Measurements from ENCODE around the gene LMAN1L. TPM values are rescaled to one million over a fixed set of nuclear protein-coding genes. Genes with fewer than 3 reads are reported as not detected.

LMAN1L gene
- polyA plus RNA-seq, 1 donor (not counting 4 experiments of a cell fraction or from before 2014, with no cell fraction given), result not detected

- FAIRE-seq (peak; percentile 83), DNase-seq (ENCODE audit: low read depth, low spot score) (no peak)
- H3K9me3 ChIP-seq (ENCODE audit: control insufficient read depth, low read depth, low read length), result no peaks in the 10 kb centered on the region
- no peaks in the 10 kb centered on the region for H3K79me2 ChIP-seq (ENCODE audit: control insufficient read depth, insufficient read depth, low read length)
- no peaks in the 10 kb centered on the region for H3K9me1 ChIP-seq (ENCODE audit: control insufficient read depth, extremely low read depth, insufficient read depth, low read length)
- H3K4me2 ChIP-seq (ENCODE audit: control insufficient read depth, extremely low read depth, insufficient read depth, low read depth, low read length), result peak within 1 kb of the TSS; percentile 87
- peak within 1 kb of the TSS; percentile 77 for H3K27ac ChIP-seq (ENCODE audit: control insufficient read depth, insufficient read depth, low read length)
- H3K36me3 ChIP-seq (ENCODE audit: control insufficient read depth in 2 of 2, extremely low read depth in 1 of 2, insufficient read depth in 2 of 2, low read length in 2 of 2), result peaks cover 4 to 15% of the 10 kb centered on the region in 2 experiments
- dilution Hi-C loops (cut with MboI; ENCODE audit: extremely low pct_ligation_motif_present, low sequenced_read_pairs), result no loop called here
- H3K27me3 ChIP-seq (ENCODE audit: control insufficient read depth, extremely low read depth, insufficient read depth, low read length), result no peaks in the 10 kb centered on the region
- H3K4me1 ChIP-seq (ENCODE audit: control insufficient read depth, extremely low read depth, insufficient read depth, low read length), result peaks cover 14% of the 10 kb centered on the region
- H3K9ac ChIP-seq (ENCODE audit: control insufficient read depth, extremely low read depth, insufficient read depth, low read length), result peak within 1 kb of the TSS; percentile 81
- H2AFZ ChIP-seq (ENCODE audit: control insufficient read depth, low read length), result peak within 1 kb of the TSS; percentile 83
- TF ChIP-seq CTCF (optimal IDR thresholded peaks at IDR 0.05 in 1 of 3, IDR thresholded peaks at IDR 0.05 in 1 of 3, conservative IDR thresholded peaks at IDR 0.05 in 1 of 3; ENCODE audit: extremely low read depth in 1 of 3, insufficient read depth in 2 of 3, low read length in 3 of 3) (peak in 2 of 3 experiments; percentile 51 to 69), EZH2 (IDR thresholded peaks at IDR 0.05; ENCODE audit: low read length) (no peak)
- H3K4me3 ChIP-seq (ENCODE audit: control insufficient read depth in 2 of 3, extremely low read depth in 1 of 3, insufficient read depth in 2 of 3, low read depth in 1 of 3, low read length in 3 of 3), result peak within 1 kb of the TSS; percentile 77 to 92 (median 87)
- no peaks in the 10 kb centered on the region for H4K20me1 ChIP-seq (ENCODE audit: control insufficient read depth, extremely low read depth, insufficient read depth, low read length)
These were observed 30.2 kb downstream of the LMAN1L start, which contains the start of gene ULK3 for GRCh38 chr15:74842581-74843444. Gene ULK3 (minus strand): TSS chr15:74843156. CDS start chr15:74843105, 51 bp downstream.

DNA sequence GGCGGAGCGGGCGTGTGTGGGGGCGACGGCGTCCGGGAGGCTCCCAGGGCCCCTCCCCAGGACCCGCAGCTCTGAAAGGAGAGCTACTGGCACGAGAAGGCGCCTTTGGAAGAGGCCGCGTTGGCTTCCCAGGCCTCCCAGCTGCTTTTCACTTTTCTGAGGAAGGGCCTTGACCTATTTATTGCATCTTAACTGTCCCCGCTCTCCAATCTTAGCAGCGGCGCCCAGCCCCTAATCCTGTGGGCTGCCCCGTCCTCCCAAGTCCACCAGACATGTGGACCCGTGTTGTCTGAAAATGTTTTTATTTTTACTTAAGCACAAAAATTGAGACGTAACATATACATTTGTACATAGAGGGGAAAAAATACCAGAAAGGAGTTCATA lies 30.8 kb downstream of the LMAN1L start:
- dilution Hi-C loops (cut with MboI; ENCODE audit: extremely low pct_ligation_motif_present, low sequenced_read_pairs), result no loop called here
- H3K4me1 ChIP-seq (ENCODE audit: control insufficient read depth, extremely low read depth, insufficient read depth, low read length), result peaks cover 14% of the 10 kb centered on the region
- H3K36me3 ChIP-seq (ENCODE audit: control insufficient read depth in 2 of 2, extremely low read depth in 1 of 2, insufficient read depth in 2 of 2, low read length in 2 of 2), result peaks cover 4 to 18% of the 10 kb centered on the region in 2 experiments
- peak overlapping the region; percentile 35 to 87 (median 77) for H3K4me3 ChIP-seq (ENCODE audit: control insufficient read depth in 2 of 3, extremely low read depth in 1 of 3, insufficient read depth in 2 of 3, low read depth in 1 of 3, low read length in 3 of 3)
- H3K27ac ChIP-seq (ENCODE audit: control insufficient read depth, insufficient read depth, low read length), result peak overlapping the region; percentile 77
- no peaks in the 10 kb centered on the region for H3K27me3 ChIP-seq (ENCODE audit: control insufficient read depth, extremely low read depth, insufficient read depth, low read length)
- peak overlapping the region; percentile 40 for H2AFZ ChIP-seq (ENCODE audit: control insufficient read depth, low read length)
- TF ChIP-seq EZH2 (IDR thresholded peaks at IDR 0.05; ENCODE audit: low read length), result no peak
- H3K9ac ChIP-seq (ENCODE audit: control insufficient read depth, extremely low read depth, insufficient read depth, low read length), result peak overlapping the region; percentile 81
- H3K9me1 ChIP-seq (ENCODE audit: control insufficient read depth, extremely low read depth, insufficient read depth, low read length), result no peaks in the 10 kb centered on the region
- H3K9me3 ChIP-seq (ENCODE audit: control insufficient read depth, low read depth, low read length), result no peaks in the 10 kb centered on the region
- H3K79me2 ChIP-seq (ENCODE audit: control insufficient read depth, insufficient read depth, low read length), result no peaks in the 10 kb centered on the region
- DNase-seq (ENCODE audit: low read depth, low spot score) (no peak), FAIRE-seq (no peak)
- peak overlapping the region; percentile 87 for H3K4me2 ChIP-seq (ENCODE audit: control insufficient read depth, extremely low read depth, insufficient read depth, low read depth, low read length)
- no peaks in the 10 kb centered on the region for H4K20me1 ChIP-seq (ENCODE audit: control insufficient read depth, extremely low read depth, insufficient read depth, low read length)
